H1 (cell line): ENCODE measurements around the gene TRIM9. TPM values are rescaled to one million over a fixed set of nuclear protein-coding genes. Genes with fewer than 3 reads are reported as not detected.

ENCODE experiments used
- CTCF ChIA-PET: fragments of 300-600 bp; sonication (Branson Sonifier 250); formaldehyde crosslinking; loops from one replicate; lab custom pipeline; 2021; ENCODE audit not compliant: partially characterized antibody; lab: Charles Lee
- POLR2A ChIA-PET: fragments of 300-600 bp; sonication (Branson Sonifier 250); formaldehyde crosslinking; loops from one replicate; lab custom pipeline; 2021; ENCODE audit warnings: inconsistent platforms; ENCODE audit not compliant: partially characterized antibody; lab: Charles Lee
- DNase-seq, 2 experiments: peaks; one replicate each; pipeline versions ENCODE4 v3.0.0 to v3.0.0-alpha.2; 2010 to 2022; ENCODE audit warnings: low spot score in 2 of 2, low read depth in 1 of 2, mixed read lengths in 1 of 2
- FAIRE-seq: peaks from 2 replicates; lab custom pipeline; 2011; peaks lifted over from hg19 to GRCh38; lab: Jason Lieb, UNC
- H2AFZ ChIP-seq: 2 replicates; pipeline ENCODE4 v1.8.1; 2012; ENCODE audit warnings: low read length, inconsistent platforms
- H2AK5ac ChIP-seq: 2 replicates; pipeline ENCODE4 v1.6.1; 2013; ENCODE audit warnings: low read depth, low read length
- H2BK120ac ChIP-seq: replicated peaks from 2 replicates; pipeline ENCODE3; 2013; ENCODE audit warnings: low read depth, low read length, inconsistent platforms
- H2BK12ac ChIP-seq: 2 replicates; pipeline ENCODE4 v1.6.1; 2013; ENCODE audit warnings: low read depth, low read length
- H2BK15ac ChIP-seq: 2 replicates; pipeline ENCODE4 v1.6.1; 2013; ENCODE audit warnings: low read length
- H2BK20ac ChIP-seq: 2 replicates; pipeline ENCODE4 v1.6.1; 2013; ENCODE audit warnings: low read length
- H2BK5ac ChIP-seq: 2 replicates; pipeline ENCODE4 v1.6.1; 2013; ENCODE audit warnings: low read depth, low read length
- H3K14ac ChIP-seq: 2 replicates; pipeline ENCODE4 v1.6.1; 2013; ENCODE audit warnings: inconsistent platforms; ENCODE audit not compliant: insufficient read length
- H3K18ac ChIP-seq: 2 replicates; pipeline ENCODE4 v1.6.1; 2013; ENCODE audit warnings: low read length; ENCODE audit errors: extremely low read depth
- H3K23ac ChIP-seq: 2 replicates; pipeline ENCODE4 v1.6.1; 2013; ENCODE audit warnings: inconsistent platforms; ENCODE audit not compliant: insufficient read length
- H3K23me2 ChIP-seq: 2 replicates; pipeline ENCODE4 v1.6.1; 2013; ENCODE audit warnings: low read depth, low read length
- H3K27ac ChIP-seq: 2 replicates; pipeline ENCODE4 v1.6.1; 2011; ENCODE audit warnings: low read depth, low read length, inconsistent platforms
- H3K27me3 ChIP-seq, 4 experiments: replicated peaks in 1 of 4; 1 replicate in 1 of 4; 2 replicates in 3 of 4; pipeline versions ENCODE4 v1.6.1 to v1.8.1; 2011 to 2013; ENCODE audit warnings: low read length in 3 of 4, mild to moderate bottlenecking in 3 of 4, inconsistent platforms in 2 of 4, mixed read lengths in 2 of 4, moderate library complexity in 1 of 4; ENCODE audit not compliant: control insufficient read depth in 3 of 4, insufficient read depth in 3 of 4; ENCODE audit errors: extremely low read depth in 1 of 4
- H3K36me3 ChIP-seq, 4 experiments: 2 replicates each; pipeline versions ENCODE4 v1.6.1 to v1.8.1; 2011 to 2013; ENCODE audit warnings: mild to moderate bottlenecking in 4 of 4, low read length in 3 of 4, moderate library complexity in 2 of 4, control low read depth in 1 of 4, inconsistent platforms in 1 of 4; ENCODE audit not compliant: insufficient read depth in 4 of 4, control insufficient read depth in 2 of 4
- H3K4ac ChIP-seq: replicated peaks from 2 replicates; pipeline ENCODE3; 2013; ENCODE audit warnings: low read length, low read depth, mixed read lengths, inconsistent platforms; ENCODE audit not compliant: insufficient read length
- H3K4me1 ChIP-seq, 4 experiments: replicated peaks in 1 of 4; 1 replicate in 1 of 4; 2 replicates in 3 of 4; pipeline versions ENCODE4 v1.6.1 to v1.8.1; 2011 to 2013; ENCODE audit warnings: low read length in 3 of 4, inconsistent platforms in 2 of 4, mixed read lengths in 1 of 4; ENCODE audit not compliant: insufficient read depth in 4 of 4, control insufficient read depth in 3 of 4
- H3K4me2 ChIP-seq, 2 experiments: 2 replicates each; pipeline versions ENCODE4 v1.6.1 to v1.8.1; 2011 to 2013; ENCODE audit warnings: low read depth in 2 of 2, low read length in 2 of 2, control low read depth in 1 of 2, inconsistent platforms in 1 of 2, mild to moderate bottlenecking in 1 of 2; ENCODE audit not compliant: insufficient read depth in 1 of 2
- H3K4me3 ChIP-seq, 4 experiments: fragments of 200-600, 300-600 bp in 1 of 4; sonication (generic), shearing (Covaris generic), sonication (Bioruptor Twin) in 1 of 4; 2 replicates each; pipeline versions ENCODE4 v1.5.1 to v1.8.1; 2011 to 2016; ENCODE audit warnings: low read length in 4 of 4, low read depth in 3 of 4, control low read depth in 2 of 4, inconsistent platforms in 2 of 4, mild to moderate bottlenecking in 2 of 4, mixed read lengths in 1 of 4, moderate library complexity in 1 of 4; ENCODE audit not compliant: insufficient read depth in 2 of 4; ENCODE audit errors: extremely low read depth in 1 of 4
- H3K56ac ChIP-seq: replicated peaks from 2 replicates; pipeline ENCODE3; 2013; ENCODE audit warnings: low read depth, mild to moderate bottlenecking, mixed read lengths, low read length, inconsistent platforms; ENCODE audit not compliant: insufficient read length
- H3K79me1 ChIP-seq: 2 replicates; pipeline ENCODE4 v1.6.1; 2013; ENCODE audit warnings: low read depth, low read length, control low read depth
- H3K79me2 ChIP-seq, 2 experiments: 2 replicates each; pipeline versions ENCODE4 v1.6.1 to v1.8.1; 2012 to 2013; ENCODE audit warnings: low read length in 2 of 2, mild to moderate bottlenecking in 2 of 2, inconsistent platforms in 1 of 2; ENCODE audit not compliant: insufficient read depth in 2 of 2, control insufficient read depth in 1 of 2
- H3K9ac ChIP-seq, 4 experiments: replicated peaks in 1 of 4; 1 replicate in 1 of 4; 2 replicates in 3 of 4; pipeline versions ENCODE4 v1.6.1 to v1.8.1; 2011 to 2013; ENCODE audit warnings: low read depth in 3 of 4, low read length in 3 of 4, control low read depth in 2 of 4, mild to moderate bottlenecking in 2 of 4, moderate library complexity in 2 of 4, inconsistent platforms in 1 of 4; ENCODE audit errors: extremely low read depth in 1 of 4
- H3K9me3 ChIP-seq, 2 experiments: 2 replicates each; pipeline versions ENCODE4 v1.6.1 to v1.8.1; 2012 to 2013; ENCODE audit warnings: mild to moderate bottlenecking in 2 of 2, moderate library complexity in 2 of 2, control low read depth in 1 of 2, inconsistent platforms in 1 of 2, low read depth in 1 of 2, low read length in 1 of 2, mixed read lengths in 1 of 2; ENCODE audit not compliant: insufficient read depth in 2 of 2
- H4K20me1 ChIP-seq, 2 experiments: replicated peaks in 1 of 2; 2 replicates each; pipeline versions ENCODE3 to v1.8.1; 2011 to 2013; ENCODE audit warnings: inconsistent platforms in 2 of 2, low read length in 2 of 2, mild to moderate bottlenecking in 1 of 2; ENCODE audit not compliant: insufficient read depth in 2 of 2, control insufficient read depth in 1 of 2
- H4K5ac ChIP-seq: 2 replicates; pipeline ENCODE4 v1.6.1; 2013; ENCODE audit warnings: low read length, low read depth, mixed read lengths, inconsistent platforms; ENCODE audit not compliant: insufficient read length
- H4K8ac ChIP-seq: 2 replicates; pipeline ENCODE4 v1.8.0; 2013; ENCODE audit warnings: mild to moderate bottlenecking, moderate library complexity, low read length, inconsistent platforms; ENCODE audit not compliant: insufficient read depth; ENCODE audit errors: extremely low read depth
- H4K91ac ChIP-seq: replicated peaks from 2 replicates; pipeline ENCODE3; 2013; ENCODE audit warnings: low read length, mixed read lengths, inconsistent platforms; ENCODE audit not compliant: insufficient read length
- HDAC6 ChIP-seq: IDR thresholded peaks from one replicate; pipeline ENCODE4 v1.7.1; 2012; ENCODE audit warnings: low read depth, mild to moderate bottlenecking, inconsistent platforms, low read length, moderate library complexity
- SAP30 ChIP-seq: fragments of 300-600 bp; sonication (generic); IDR thresholded peaks from 2 replicates; pipeline ENCODE4 v1.7.1; 2012; ENCODE audit warnings: low read length, moderate library complexity, mild to moderate bottlenecking, inconsistent platforms; ENCODE audit not compliant: insufficient read depth, insufficient replicate concordance
- WGBS, 2 experiments: shearing (Covaris generic) in 1 of 2; methylation state at CpG; one replicate each; pipeline versions ENCODE4 v1.1.6 to v1.1.7; 2013 to 2015; ENCODE audit warnings: low lambda C conversion rate in 2 of 2, mixed read lengths in 2 of 2, inconsistent platforms in 1 of 2, low coverage in 1 of 2, missing lambda C conversion rate in 1 of 2; ENCODE audit not compliant: insufficient replicate concordance in 2 of 2, insufficient coverage in 1 of 2, insufficient read length in 1 of 2; ENCODE audit errors: extremely low coverage in 1 of 2, missing lambda C conversion rate in 1 of 2; 5-methylcytosine and 5-hydroxymethylcytosine counted together
- polyA plus RNA-seq, 7 experiments: library from polyadenylated mRNA; depleted of rRNA in 3 of 7; stranded (reverse) in 5 of 7; unstranded in 2 of 7; fragments of >200 nt in 5 of 7; fragments of 200-250 nt in 2 of 7; gene quantifications; 1 replicate in 5 of 7; 2 replicates in 1 of 7; 4 replicates in 1 of 7; pipeline versions ENCODE4 v1.2.1 to v1.2.3, GENCODE V29; 2011 to 2013; ENCODE audit warnings: missing spikeins in 2 of 7, mixed read lengths in 2 of 7
- total RNA-seq: library from RNA; stranded (reverse); fragmentation: NEBNext Ultra II Directional; extraction: Animal tissue kit (Norgen Biotek cat#: 25700); gene quantifications from 2 replicates; pipeline ENCODE4 v1.2.1, GENCODE V29; 2021

Gene TRIM9
- total and polyA plus RNA-seq, 2 of the 8 experiments (the other 6 are each of a cell fraction or from before 2014, with no cell fraction given): 2.7 to 5.4 TPM

GRCh38 chr14:51000566-51000965, 94.3 kb downstream of the TRIM9 start:
- Histone ChIP-seq H2AK5ac (no peak overlapping the region), H4K91ac (no peak overlapping the region), H4K20me1 (no peaks in the 10 kb centered on the region), H2BK120ac (no peak overlapping the region), H3K79me2 (no peaks in the 10 kb centered on the region), H2BK12ac (no peak overlapping the region), H4K8ac (no peak overlapping the region), H3K9me3 (no peaks in the 10 kb centered on the region), H3K23ac (no peak overlapping the region), H3K14ac (no peak overlapping the region), H3K4me2 (no peak overlapping the region), H3K27ac (no peak overlapping the region), H3K23me2 (no peaks in the 10 kb centered on the region), H3K36me3 (no peaks in the 10 kb centered on the region), H3K56ac (no peak overlapping the region), H2AFZ (no peak overlapping the region), H2BK20ac (no peak overlapping the region), H3K4me3 (no peak overlapping the region), H2BK15ac (no peak overlapping the region), H3K27me3 (no peaks in the 10 kb centered on the region), H3K79me1 (no peaks in the 10 kb centered on the region), H3K4me1 (no peaks in the 10 kb centered on the region; a peak in 2 of 7 replicates), H4K5ac (no peak overlapping the region), H3K18ac (0 out of 2 replicates have a peak overlapping the region, but pooled peaks have one; percentile 40), H3K4ac (no peak overlapping the region), H2BK5ac (no peak overlapping the region), H3K9ac (no peak overlapping the region)
- WGBS, 2 experiments: 92% methylated on average over 9 of the region's 9 CpGs; no CpG with 5 or more reads in 1 of the 2 experiments
- DNase-seq: no peak
- ChIA-PET POLR2A (no interaction called here), CTCF (interaction anchor here (0.5 to 1.1 kb wide), 6 partner anchors 10 to 714 kb away, joined by 3 to 4 read pairs (median 3); no protein-coding TSS in a partner anchor)
- FAIRE-seq: no peak
- TF ChIP-seq SAP30: no peak
- no peak for TF ChIP-seq HDAC6
